HG03175 (cell line): ENCODE results near the gene HNRNPA3.
A peak's percentile ranks its signal among the peaks of the same experiment; 100 is the strongest.
"Not testable (repeated sequence)": the region's sequence is repeated elsewhere in the genome, so short reads cannot be mapped to it uniquely, and the experiment has no call there.

Experiments used
- ATAC-seq: cut with Tn5 transposase; IDR thresholded peaks from one replicate; pipeline ENCODE4 v1.9.1; 2021; ENCODE audit warnings: mild to moderate bottlenecking, moderate library complexity; ENCODE audit not compliant: unreplicated experiment

HNRNPA3 gene

GRCh38 chr2:177212106-177212890, at the start of gene HNRNPA3:
Gene HNRNPA3 (plus strand): TSS chr2:177212794. CDS start chr2:177212800, 6 bp downstream.
- ATAC-seq = peak; percentile 90

GRCh38 chr2:177164131-177164530, 48.5 kb upstream of the HNRNPA3 start:
- no peak for ATAC-seq

GRCh38 chr2:177164584-177165052, 48.0 kb upstream of the HNRNPA3 start:
- peak; percentile 55 for ATAC-seq

- ATAC-seq = no peak
These were observed 47.5 kb upstream of the HNRNPA3 start for GRCh38 chr2:177165061-177165583.

GRCh38 chr2:177165721-177166711, 46.6 kb upstream of the HNRNPA3 start:
- peak; percentile 47 for ATAC-seq

- peak; percentile 69 for ATAC-seq
These were observed 42.6 kb upstream of the HNRNPA3 start for GRCh38 chr2:177169810-177170514.

- no peak for ATAC-seq
These were observed 41.2 kb upstream of the HNRNPA3 start for GRCh38 chr2:177171418-177171865.

GRCh38 chr2:177172034-177172880, 40.3 kb upstream of the HNRNPA3 start:
- no peak for ATAC-seq

- ATAC-seq = no peak
These were observed 38.1 kb upstream of the HNRNPA3 start for GRCh38 chr2:177174486-177174885.

- ATAC-seq = no peak
These were observed 36.5 kb upstream of the HNRNPA3 start for GRCh38 chr2:177175917-177176668.

GRCh38 chr2:177178797-177179196, 33.8 kb upstream of the HNRNPA3 start:
- no peak for ATAC-seq

GRCh38 chr2:177179227-177179626, 33.4 kb upstream of the HNRNPA3 start:
- ATAC-seq = no peak

GRCh38 chr2:177179671-177180070, 32.9 kb upstream of the HNRNPA3 start:
- ATAC-seq = not testable (repeated sequence)

GRCh38 chr2:177180269-177181000, 32.2 kb upstream of the HNRNPA3 start:
- peak; percentile 64 for ATAC-seq

GRCh38 chr2:177183860-177184259, 28.7 kb upstream of the HNRNPA3 start:
- no peak for ATAC-seq

- ATAC-seq = no peak
These were observed 28.0 kb upstream of the HNRNPA3 start for GRCh38 chr2:177184606-177185005.

GRCh38 chr2:177186038-177186437, 26.6 kb upstream of the HNRNPA3 start:
- not testable (repeated sequence) for ATAC-seq

- ATAC-seq = no peak
These were observed 24.8 kb upstream of the HNRNPA3 start for GRCh38 chr2:177187631-177188312.
